Loucy (cell line): ENCODE results near the gene BROX.
"Not testable (repeated sequence)": the region's sequence is repeated elsewhere in the genome, so short reads cannot be mapped to it uniquely, and the experiment has no call there.

ENCODE experiments used
- H2AFZ ChIP-seq: fragments of 200-600 bp; sonication (generic); 2 replicates; pipeline ENCODE4 v1.6.0; 2016; ENCODE audit warnings: antibody characterized with exemption, mild to moderate bottlenecking, low read length, moderate library complexity
- H3F3A ChIP-seq: fragments of 200-600 bp; 2 replicates; pipeline ENCODE4 v1.6.0; 2016; ENCODE audit warnings: antibody characterized with exemption, low read depth, mild to moderate bottlenecking
- H3K27me3 ChIP-seq: fragments of 200-600 bp; sonication (generic); 2 replicates; pipeline ENCODE4 v1.6.1; 2014; ENCODE audit warnings: low read length, mild to moderate bottlenecking; ENCODE audit not compliant: insufficient read depth, poor library complexity, severe bottlenecking
- H3K36me3 ChIP-seq: fragments of 200-600 bp; sonication (generic); 2 replicates; pipeline ENCODE4 v1.6.1; 2016; ENCODE audit warnings: low read length; ENCODE audit not compliant: insufficient read depth
- H3K4me1 ChIP-seq: fragments of 200-600 bp; sonication (generic); 2 replicates; pipeline ENCODE4 v1.5.1; 2014; ENCODE audit warnings: low read length, mild to moderate bottlenecking; ENCODE audit not compliant: insufficient read depth, poor library complexity, severe bottlenecking
- H3K4me2 ChIP-seq: fragments of 200-600 bp; sonication (generic); 2 replicates; pipeline ENCODE4 v1.6.0; 2014; ENCODE audit warnings: antibody characterized with exemption, low read length, low read depth, mild to moderate bottlenecking; ENCODE audit not compliant: poor library complexity, severe bottlenecking
- H3K4me3 ChIP-seq: fragments of 200-600 bp; sonication (generic); 2 replicates; pipeline ENCODE4 v1.5.1; 2014; ENCODE audit warnings: low read length, mild to moderate bottlenecking, mixed read lengths; ENCODE audit not compliant: poor library complexity, severe bottlenecking
- H3K79me2 ChIP-seq: fragments of 200-600 bp; sonication (generic); 2 replicates; pipeline ENCODE4 v1.6.1; 2014; ENCODE audit warnings: low read length; ENCODE audit not compliant: insufficient read depth
- H3K9ac ChIP-seq: fragments of 200-600 bp; sonication (generic); 2 replicates; pipeline ENCODE4 v1.6.0; 2014; ENCODE audit warnings: mild to moderate bottlenecking, low read depth, low read length, moderate library complexity; ENCODE audit not compliant: poor library complexity, severe bottlenecking
- H3K9me2 ChIP-seq: fragments of 200-600 bp; sonication (generic); replicated peaks from 2 replicates; pipeline ENCODE4 v1.6.1; 2016; ENCODE audit warnings: low read depth, low read length, mixed read lengths
- H3K9me3 ChIP-seq: fragments of 200-600 bp; sonication (generic); 2 replicates; pipeline ENCODE4 v1.6.1; 2014; ENCODE audit warnings: mild to moderate bottlenecking, antibody characterized with exemption, low read length, low read depth; ENCODE audit not compliant: insufficient read depth
- H4K20me1 ChIP-seq: fragments of 200-600 bp; sonication (generic); 2 replicates; pipeline ENCODE4 v1.6.0; 2014; ENCODE audit warnings: antibody characterized with exemption, low read length, mild to moderate bottlenecking; ENCODE audit not compliant: insufficient read depth, poor library complexity, severe bottlenecking
- EZH2phosphoT487 ChIP-seq: fragments of 200-600 bp; IDR thresholded peaks from 2 replicates; pipeline ENCODE4 v1.6.1; 2018; ENCODE audit warnings: antibody characterized with exemption, mild to moderate bottlenecking, moderate library complexity, borderline replicate concordance
- TF ChIP-seq, protein P1 (sequence below): fragments of 200-600 bp; sonication (generic); conservative IDR thresholded peaks from 2 replicates; pipeline ENCODE4 v1.5.1; 2014; ENCODE audit warnings: mild to moderate bottlenecking, antibody characterized with exemption, low read length

Gene BROX

GRCh38 chr1:222712253-222713090 is at the start of gene BROX, which contains the start of gene AIDA:
Gene BROX, plus strand, starts transcription at chr1:222712564. Its CDS starts 3,136 bp downstream, at chr1:222715700.
Gene AIDA, minus strand, starts transcription at chr1:222712491. Its CDS starts 174 bp downstream, at chr1:222712317.
- Histone ChIP-seq H3K27me3 (no peaks in the 10 kb centered on the region), H3K79me2 (peaks cover 59% of the 10 kb centered on the region), H3K4me2 (peak within 1 kb of the TSS; percentile 86), H4K20me1 (peaks cover 13% of the 10 kb centered on the region), H3K9me3 (no peaks in the 10 kb centered on the region), H2AFZ (peak within 1 kb of the TSS; percentile 95), H3K9ac (peak within 1 kb of the TSS; percentile 87), H3F3A (no peaks in the 10 kb centered on the region; the same call in 1 of the 2 replicates), H3K4me1 (peaks cover 20% of the 10 kb centered on the region), H3K9me2 (no peaks in the 10 kb centered on the region), H3K4me3 (peak within 1 kb of the TSS; percentile 81), H3K36me3 (peaks cover 6% of the 10 kb centered on the region; the same call in 1 of the 2 replicates)
- TF ChIP-seq, protein P1, sequence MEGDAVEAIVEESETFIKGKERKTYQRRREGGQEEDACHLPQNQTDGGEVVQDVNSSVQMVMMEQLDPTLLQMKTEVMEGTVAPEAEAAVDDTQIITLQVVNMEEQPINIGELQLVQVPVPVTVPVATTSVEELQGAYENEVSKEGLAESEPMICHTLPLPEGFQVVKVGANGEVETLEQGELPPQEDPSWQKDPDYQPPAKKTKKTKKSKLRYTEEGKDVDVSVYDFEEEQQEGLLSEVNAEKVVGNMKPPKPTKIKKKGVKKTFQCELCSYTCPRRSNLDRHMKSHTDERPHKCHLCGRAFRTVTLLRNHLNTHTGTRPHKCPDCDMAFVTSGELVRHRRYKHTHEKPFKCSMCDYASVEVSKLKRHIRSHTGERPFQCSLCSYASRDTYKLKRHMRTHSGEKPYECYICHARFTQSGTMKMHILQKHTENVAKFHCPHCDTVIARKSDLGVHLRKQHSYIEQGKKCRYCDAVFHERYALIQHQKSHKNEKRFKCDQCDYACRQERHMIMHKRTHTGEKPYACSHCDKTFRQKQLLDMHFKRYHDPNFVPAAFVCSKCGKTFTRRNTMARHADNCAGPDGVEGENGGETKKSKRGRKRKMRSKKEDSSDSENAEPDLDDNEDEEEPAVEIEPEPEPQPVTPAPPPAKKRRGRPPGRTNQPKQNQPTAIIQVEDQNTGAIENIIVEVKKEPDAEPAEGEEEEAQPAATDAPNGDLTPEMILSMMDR, result no peak
- TF ChIP-seq EZH2phosphoT487, result no peak

GRCh38 chr1:222663431-222663934 is 48.9 kb upstream of the BROX start:
- H3K79me2 ChIP-seq, result no peaks in the 10 kb centered on the region
- no peak overlapping the region for H3K4me2 ChIP-seq
- no peak overlapping the region for H3K9ac ChIP-seq
- peaks cover 90% of the 10 kb centered on the region for H3K36me3 ChIP-seq
- no peaks in the 10 kb centered on the region for H3K9me3 ChIP-seq
- no peak overlapping the region for H3K4me3 ChIP-seq
- H3F3A ChIP-seq, result no peaks in the 10 kb centered on the region
- no peaks in the 10 kb centered on the region for H3K9me2 ChIP-seq
- TF ChIP-seq EZH2phosphoT487, result no peak
- TF ChIP-seq, protein P1, result no peak
- H4K20me1 ChIP-seq, result no peaks in the 10 kb centered on the region
- no peak overlapping the region for H2AFZ ChIP-seq
- no peaks in the 10 kb centered on the region for H3K27me3 ChIP-seq
- H3K4me1 ChIP-seq, result no peaks in the 10 kb centered on the region

- Histone ChIP-seq H3K9me3 (no peaks in the 10 kb centered on the region), H3K27me3 (no peaks in the 10 kb centered on the region), H3F3A (no peaks in the 10 kb centered on the region), H3K79me2 (no peaks in the 10 kb centered on the region), H3K36me3 (peaks cover 76% of the 10 kb centered on the region; the same call in 1 of the 2 replicates), H3K4me2 (no peak overlapping the region), H2AFZ (no peak overlapping the region), H3K9me2 (no peaks in the 10 kb centered on the region), H3K4me1 (no peaks in the 10 kb centered on the region), H3K9ac (no peak overlapping the region), H3K4me3 (no peak overlapping the region), H4K20me1 (no peaks in the 10 kb centered on the region)
- no peak for TF ChIP-seq EZH2phosphoT487
- TF ChIP-seq, protein P1, result no peak
These were observed 46.4 kb upstream of the BROX start for GRCh38 chr1:222665964-222666363.

DNA sequence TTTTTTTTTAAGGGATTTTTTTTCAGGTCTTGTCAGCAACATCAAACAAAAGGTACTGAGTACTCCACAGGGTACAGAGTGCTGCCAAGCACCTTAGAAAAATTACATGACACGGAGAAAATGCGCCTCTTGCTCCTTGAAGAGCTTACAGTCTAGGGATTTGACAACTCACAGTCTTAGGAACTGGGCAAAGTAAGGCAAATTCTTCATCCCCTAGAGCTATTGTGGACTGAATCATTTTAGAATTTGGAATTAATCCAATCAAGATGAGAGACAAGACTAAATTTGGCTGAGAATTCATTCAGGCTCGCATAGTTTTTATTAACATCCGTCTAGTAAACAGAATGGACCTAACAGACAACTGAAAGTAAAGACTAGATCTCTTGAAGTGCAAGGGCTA is 44.2 kb upstream of the BROX start:
- peaks cover 74% of the 10 kb centered on the region; the same call in 1 of the 2 replicates for H3K36me3 ChIP-seq
- H3K79me2 ChIP-seq, H3K4me2 ChIP-seq, H3F3A ChIP-seq, H3K9me3 ChIP-seq, H3K9ac ChIP-seq, H3K4me1 ChIP-seq, H2AFZ ChIP-seq, H3K9me2 ChIP-seq, H4K20me1 ChIP-seq, H3K27me3 ChIP-seq, H3K4me3 ChIP-seq: not testable (repeated sequence)

GRCh38 chr1:222669107-222669506 is 43.3 kb upstream of the BROX start:
- H3K79me2 ChIP-seq, H3K4me3 ChIP-seq, H3K27me3 ChIP-seq, H3K9me3 ChIP-seq, H3K9ac ChIP-seq, H3K9me2 ChIP-seq, H2AFZ ChIP-seq, H3K4me2 ChIP-seq, H3F3A ChIP-seq, H3K4me1 ChIP-seq, H4K20me1 ChIP-seq: not testable (repeated sequence)
- peaks cover 65% of the 10 kb centered on the region; the same call in 1 of the 2 replicates for H3K36me3 ChIP-seq
